Calu3 (cell line): ENCODE results near the gene MDK. TPM values are rescaled to one million over a fixed set of nuclear protein-coding genes. Genes with fewer than 3 reads are reported as not detected.

Experiments
- BruUV-seq: library from RNA; stranded (reverse); fragments of 400-500 nt; replicated peaks from 2 replicates; lab custom pipeline; 2021; lab: Mats Ljungman, UMichigan
- CTCF ChIA-PET: fragments of 300-600 bp; sonication (Branson Sonifier 250); formaldehyde crosslinking; loops from one replicate; lab custom pipeline; 2022; ENCODE audit warnings: antibody characterized with exemption; lab: Charles Lee
- DNase-seq: peaks from one replicate; pipeline ENCODE4 v3.0.0; 2022
- H3K27ac Mint-ChIP-seq: one replicate; pipeline ENCODE4 v1.8.0; 2022; ENCODE audit warnings: mixed read lengths; ENCODE audit not compliant: unreplicated experiment
- H3K27me3 Mint-ChIP-seq: one replicate; pipeline ENCODE4 v1.8.0; 2022; ENCODE audit warnings: mixed read lengths; ENCODE audit not compliant: unreplicated experiment
- H3K36me3 Mint-ChIP-seq: one replicate; pipeline ENCODE4 v1.8.0; 2022; ENCODE audit warnings: mild to moderate bottlenecking, moderate library complexity, mixed read lengths; ENCODE audit not compliant: insufficient read depth, unreplicated experiment
- H3K4me1 Mint-ChIP-seq: one replicate; pipeline ENCODE4 v1.8.0; 2022; ENCODE audit warnings: mild to moderate bottlenecking, low read depth, mixed read lengths; ENCODE audit not compliant: unreplicated experiment
- H3K4me3 Mint-ChIP-seq: one replicate; pipeline ENCODE4 v1.8.0; 2022; ENCODE audit warnings: mild to moderate bottlenecking, low read depth, moderate library complexity, mixed read lengths; ENCODE audit not compliant: unreplicated experiment
- H3K9me3 Mint-ChIP-seq: one replicate; pipeline ENCODE4 v1.8.0; 2022; ENCODE audit warnings: low read depth, mixed read lengths; ENCODE audit not compliant: unreplicated experiment
- CTCF ChIP-seq: fragments of 200-600 bp; IDR thresholded peaks from one replicate; pipeline ENCODE4 v1.8.0; 2022; ENCODE audit warnings: antibody characterized with exemption; ENCODE audit not compliant: unreplicated experiment
- intact Hi-C: fragments of 100-400 bp; cut with micrococcal nuclease; formaldehyde crosslinking; loops from one replicate; pipeline ENCODE4 v1.10.0; 2022; ENCODE audit not compliant: unreplicated experiment
- total RNA-seq: library from RNA; stranded (reverse); gene quantifications from 2 replicates; pipeline ENCODE4 v1.2.3, GENCODE V29; 2022

Gene MDK
- total RNA-seq, 1 experiment from 2014 or later: 74.9 TPM

GRCh38 chr11:46393759-46394158 is 12.3 kb downstream of the MDK start:
- no peak for TF ChIP-seq CTCF
- H3K36me3 Mint-ChIP-seq: peaks cover 37% of the 10 kb centered on the region
- H3K27me3 Mint-ChIP-seq: peaks cover 43% of the 10 kb centered on the region
- DNase-seq: no peak
- intact Hi-C loops: no loop called here
- no peaks in the 10 kb centered on the region for H3K9me3 Mint-ChIP-seq
- H3K4me3 Mint-ChIP-seq: no peak overlapping the region
- no TSS peak for BruUV-seq
- peaks cover 17% of the 10 kb centered on the region for H3K4me1 Mint-ChIP-seq
- CTCF ChIA-PET: no interaction called here
- H3K27ac Mint-ChIP-seq: no peak overlapping the region

- CTCF ChIA-PET: no interaction called here
These were observed 16.1 kb downstream of the MDK start for GRCh38 chr11:46397526-46397925.

GRCh38 chr11:46402957-46403902 is 21.8 kb downstream of the MDK start:
- intact Hi-C loops: no loop called here
- H3K4me3 Mint-ChIP-seq: no peak overlapping the region
- CTCF ChIA-PET: no interaction called here
- DNase-seq: no peak
- H3K27me3 Mint-ChIP-seq: no peaks in the 10 kb centered on the region
- H3K9me3 Mint-ChIP-seq: no peaks in the 10 kb centered on the region
- no peak overlapping the region for H3K27ac Mint-ChIP-seq
- BruUV-seq: no TSS peak
- H3K36me3 Mint-ChIP-seq: peaks cover 11% of the 10 kb centered on the region
- H3K4me1 Mint-ChIP-seq: no peaks in the 10 kb centered on the region
- no peak for TF ChIP-seq CTCF

More at GRCh38 chr11:46397526-46397925, 16.1 kb downstream of the MDK start:
- no peak overlapping the region for H3K27ac Mint-ChIP-seq
- intact Hi-C loops: no loop called here
- TF ChIP-seq CTCF: no peak
- no TSS peak for BruUV-seq
- H3K27me3 Mint-ChIP-seq: peaks cover 14% of the 10 kb centered on the region
- H3K9me3 Mint-ChIP-seq: no peaks in the 10 kb centered on the region
- DNase-seq: no peak
- peaks cover 7% of the 10 kb centered on the region for H3K4me1 Mint-ChIP-seq
- H3K36me3 Mint-ChIP-seq: peaks cover 21% of the 10 kb centered on the region
- no peak overlapping the region for H3K4me3 Mint-ChIP-seq

DNA sequence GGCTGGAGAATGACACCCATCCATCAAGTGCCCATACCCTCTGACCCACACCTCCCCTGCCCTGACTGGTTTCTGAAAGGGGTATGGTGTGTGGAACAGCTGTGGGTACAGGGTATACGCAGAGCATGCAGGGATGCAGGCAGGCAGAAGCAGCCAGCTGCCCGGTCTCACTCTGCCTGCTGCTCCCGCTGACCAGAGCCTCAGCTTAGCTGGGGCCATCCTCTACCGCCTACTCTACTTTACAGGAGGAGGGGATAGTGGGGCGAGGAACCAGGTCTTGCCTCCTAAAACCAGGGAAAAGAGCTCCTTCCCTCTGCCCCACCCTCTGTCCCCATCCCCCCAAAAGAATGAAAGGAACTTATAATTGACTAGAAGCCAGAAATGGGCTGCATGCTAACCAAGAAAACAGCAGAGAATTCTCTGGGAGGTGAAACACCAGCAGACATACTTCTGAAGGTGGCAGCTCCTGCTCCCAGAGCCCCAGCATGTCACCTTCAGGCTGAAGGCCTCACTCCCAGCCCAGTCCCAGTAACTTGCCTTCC is 23.1 kb downstream of the MDK start:
- Mint-ChIP-seq H3K36me3 (peaks cover 11% of the 10 kb centered on the region), H3K27ac (no peak overlapping the region), H3K4me1 (no peaks in the 10 kb centered on the region), H3K4me3 (no peak overlapping the region), H3K9me3 (no peaks in the 10 kb centered on the region), H3K27me3 (no peaks in the 10 kb centered on the region)
- CTCF ChIA-PET: interaction anchor here (0.6 kb wide), 1 partner anchor 138 kb away, joined by 3 read pairs; no protein-coding TSS in a partner anchor
- BruUV-seq: no TSS peak
- intact Hi-C loops: no loop called here
- DNase-seq: no peak
- no peak for TF ChIP-seq CTCF
